HK-2 (cell line): ENCODE results near the gene ATP8B4.
"Not testable (repeated sequence)": the region's sequence is repeated elsewhere in the genome, so short reads cannot be mapped to it uniquely, and the experiment has no call there.

ENCODE experiments used
- DNase-seq: peaks from one replicate; pipeline ENCODE4 v3.0.0-alpha.2; 2018; ENCODE audit not compliant: unreplicated experiment

ATP8B4 gene

DNA sequence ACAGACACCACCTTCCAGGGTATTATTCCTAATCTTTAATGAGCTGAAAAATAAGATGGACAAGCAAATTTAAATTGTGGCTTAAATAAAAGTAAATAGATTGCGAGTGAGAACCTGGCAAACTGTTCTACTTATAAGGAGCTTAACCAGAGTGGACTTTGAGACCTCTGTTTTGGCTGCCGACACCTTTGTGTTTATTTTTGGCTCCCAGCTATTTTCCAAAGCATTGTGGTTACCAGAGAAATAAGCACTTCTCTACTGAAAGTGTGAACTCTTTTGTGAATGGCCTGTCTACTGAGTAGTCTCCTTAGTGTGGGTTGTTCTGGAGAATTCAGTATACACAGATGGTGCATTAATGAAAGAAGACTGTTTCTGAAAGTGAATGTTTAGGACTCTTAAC lies 109.4 kb downstream of the ATP8B4 start:
- no peak for DNase-seq

DNA sequence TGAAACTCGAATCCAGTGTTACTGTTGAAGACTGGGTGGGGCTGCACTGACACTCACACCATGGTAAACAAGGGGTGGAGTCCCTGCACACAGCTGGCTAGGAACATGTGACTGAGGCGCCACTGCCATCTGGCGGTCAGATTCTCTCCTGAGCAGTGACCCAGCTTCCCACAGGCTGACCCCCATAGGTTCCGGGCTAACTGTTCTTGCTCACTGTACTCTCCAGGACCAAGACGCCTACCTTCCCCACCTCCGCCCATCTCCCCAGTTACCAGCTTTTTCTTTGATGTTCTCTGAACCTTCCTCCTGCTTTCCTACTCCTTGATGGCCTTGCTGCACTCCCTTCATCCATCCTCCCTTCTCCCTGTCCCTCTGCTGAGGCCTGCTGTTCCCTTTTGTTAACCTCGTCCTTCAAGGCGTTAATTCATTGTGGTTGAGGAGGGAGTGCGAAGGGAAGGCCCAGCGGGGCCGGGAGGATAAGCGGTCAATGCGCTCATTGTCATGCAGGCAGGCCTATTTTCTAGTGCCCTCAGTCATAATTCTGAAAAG lies 115.2 kb downstream of the ATP8B4 start:
- DNase-seq = peak; percentile 60

DNA sequence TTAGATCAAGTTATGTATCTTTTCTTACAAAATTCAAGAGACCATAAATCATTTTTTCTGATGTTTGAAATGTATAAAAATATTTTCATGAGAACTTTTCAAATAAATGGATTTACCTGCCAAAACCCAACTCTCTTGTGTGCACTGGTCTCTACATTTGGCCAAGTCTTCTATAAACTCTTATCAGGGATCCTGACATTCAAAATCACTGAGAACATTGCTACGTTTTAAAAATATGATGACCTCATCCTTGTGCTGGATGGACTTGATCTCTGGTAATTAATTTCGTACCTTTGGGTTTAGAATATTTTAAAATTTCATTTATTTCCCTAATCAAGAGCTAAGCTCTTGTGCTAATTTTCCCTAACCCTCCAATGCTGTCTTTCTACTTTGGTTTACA lies 127.4 kb downstream of the ATP8B4 start:
- DNase-seq = no peak

DNA sequence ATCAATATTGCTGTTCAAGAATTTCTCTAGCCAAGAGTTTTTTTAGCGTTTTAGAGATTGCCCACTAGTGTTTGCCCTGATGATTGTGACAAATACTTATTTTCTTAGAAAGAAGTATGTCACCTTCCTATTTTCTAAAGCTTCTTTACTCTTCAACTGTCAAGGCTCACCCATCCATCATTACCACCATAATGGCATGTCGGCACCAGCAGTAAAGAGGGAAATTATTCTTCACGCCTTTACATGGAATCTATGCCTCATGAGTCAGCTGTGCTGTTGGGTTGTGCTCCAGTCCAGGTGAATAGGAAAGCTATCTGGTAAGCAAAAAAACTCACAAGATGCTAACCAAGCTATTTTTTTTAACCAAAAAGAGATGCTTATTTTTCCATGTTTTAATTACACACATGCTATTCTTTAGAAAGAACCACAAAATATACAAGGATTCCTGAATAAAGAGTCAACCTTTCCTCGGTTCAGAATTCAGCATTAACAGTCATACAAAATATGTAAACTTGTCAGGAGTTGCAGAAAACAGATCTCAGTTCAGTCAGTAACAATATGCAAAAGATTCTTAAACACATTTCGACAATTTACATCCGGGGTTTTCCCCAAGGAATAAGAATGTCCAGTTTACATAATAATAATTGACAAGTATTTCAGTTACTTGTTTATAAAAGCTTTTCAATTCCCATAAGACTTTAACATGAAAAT lies 128.0 kb downstream of the ATP8B4 start:
- DNase-seq = no peak

DNA sequence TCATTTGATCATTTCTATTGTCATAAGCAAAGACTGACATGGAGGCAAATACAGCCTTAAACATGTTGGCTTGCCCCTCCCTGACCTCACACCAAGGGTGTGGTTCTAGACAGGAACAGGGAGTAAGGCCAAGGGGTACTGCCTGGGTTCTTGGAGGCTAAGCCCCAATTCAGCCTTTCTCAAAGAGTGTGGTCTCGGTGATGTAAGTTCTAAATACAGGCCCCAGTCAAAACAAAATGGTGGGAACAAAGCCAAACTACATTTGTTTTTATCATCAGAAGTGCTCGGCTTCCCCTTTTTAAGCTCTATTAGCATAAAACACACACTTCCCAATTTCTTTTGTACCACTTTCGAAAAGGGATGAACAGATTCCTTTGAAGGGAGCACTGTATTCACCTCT lies 129.5 kb downstream of the ATP8B4 start:
- no peak for DNase-seq

DNA sequence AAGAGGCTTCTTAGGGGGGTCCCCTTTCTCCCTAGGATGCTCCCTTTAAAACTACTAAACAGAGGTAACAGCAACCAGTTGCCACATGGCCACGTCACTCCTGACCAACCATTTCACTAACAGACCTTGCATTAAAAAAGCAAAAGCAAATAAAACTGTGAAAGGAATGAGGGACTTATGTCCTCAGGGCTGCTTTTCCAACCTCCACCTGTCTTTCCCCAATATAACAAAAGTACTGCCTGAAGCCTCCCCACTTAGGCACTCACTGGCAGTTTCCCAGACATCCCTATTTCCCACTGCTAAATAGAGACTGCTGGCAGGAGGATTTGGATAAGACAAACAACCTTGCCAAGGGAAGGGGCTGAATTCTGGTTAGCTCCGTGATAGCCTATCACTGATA lies 130.3 kb downstream of the ATP8B4 start:
- no peak for DNase-seq

DNA sequence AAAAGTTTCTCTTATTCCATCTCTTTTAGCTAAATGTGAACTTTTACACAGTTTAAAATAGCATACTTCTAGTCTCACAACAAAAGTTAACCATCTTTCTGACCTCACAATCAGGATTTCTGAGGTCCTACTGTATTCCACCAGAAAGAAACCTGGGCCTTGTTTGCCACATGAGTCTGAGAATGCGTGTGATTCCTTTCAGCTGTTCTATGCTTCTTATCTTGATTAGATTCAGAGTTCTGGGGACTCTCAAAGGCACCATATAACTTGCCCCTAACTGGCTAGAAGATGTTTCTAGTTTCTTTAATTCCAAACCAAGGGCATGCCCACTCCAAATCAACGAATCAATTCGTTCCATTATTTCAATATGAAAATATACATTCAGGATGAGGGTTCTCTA lies 131.1 kb downstream of the ATP8B4 start:
- DNase-seq = no peak

DNA sequence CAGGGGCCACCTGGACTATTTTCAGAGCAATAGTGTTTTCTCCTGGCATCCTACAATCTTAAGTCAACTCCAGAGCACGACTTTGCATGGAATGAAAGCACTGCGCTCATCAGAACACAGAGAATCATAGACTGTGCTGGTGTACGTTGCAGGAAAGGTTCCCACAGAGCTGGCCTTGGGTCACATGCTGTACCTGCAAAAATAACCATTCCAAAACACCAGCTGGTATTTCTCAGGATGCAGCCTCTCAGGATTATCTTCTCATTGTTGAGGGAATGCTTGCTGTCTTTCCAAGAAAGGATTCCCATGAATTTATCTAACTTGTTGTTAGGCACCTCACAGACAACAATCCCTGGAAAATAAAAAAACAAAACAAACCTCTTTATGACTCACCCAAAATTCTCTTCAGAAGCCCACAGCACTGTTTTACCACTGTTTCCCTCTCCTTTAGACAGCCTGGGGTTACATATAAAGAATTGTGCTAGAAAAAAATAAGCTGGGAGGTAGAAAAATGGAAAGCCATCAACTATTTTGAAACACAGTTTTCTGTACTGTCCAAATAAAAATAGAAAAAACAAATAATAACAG lies 131.7 kb downstream of the ATP8B4 start:
- no peak for DNase-seq

DNA sequence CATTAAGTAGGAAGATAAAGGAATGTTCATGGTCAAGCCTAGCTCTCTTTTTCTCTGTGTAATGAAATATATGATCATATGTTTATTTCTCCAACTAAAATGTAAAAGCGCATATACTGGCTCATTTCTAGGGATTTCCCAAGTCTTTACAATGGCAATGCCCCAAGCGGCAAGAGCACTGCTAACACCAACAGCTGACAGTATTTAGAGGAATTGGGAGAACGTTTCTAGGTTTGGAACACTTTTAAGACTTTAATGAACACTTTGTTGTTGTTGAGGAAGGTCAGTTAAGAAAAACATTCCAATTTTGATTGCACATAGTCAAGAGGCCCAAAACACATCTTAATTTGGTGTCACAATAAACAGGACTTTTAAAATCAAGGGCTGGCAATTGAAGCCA lies 132.7 kb downstream of the ATP8B4 start:
- no peak for DNase-seq

DNA sequence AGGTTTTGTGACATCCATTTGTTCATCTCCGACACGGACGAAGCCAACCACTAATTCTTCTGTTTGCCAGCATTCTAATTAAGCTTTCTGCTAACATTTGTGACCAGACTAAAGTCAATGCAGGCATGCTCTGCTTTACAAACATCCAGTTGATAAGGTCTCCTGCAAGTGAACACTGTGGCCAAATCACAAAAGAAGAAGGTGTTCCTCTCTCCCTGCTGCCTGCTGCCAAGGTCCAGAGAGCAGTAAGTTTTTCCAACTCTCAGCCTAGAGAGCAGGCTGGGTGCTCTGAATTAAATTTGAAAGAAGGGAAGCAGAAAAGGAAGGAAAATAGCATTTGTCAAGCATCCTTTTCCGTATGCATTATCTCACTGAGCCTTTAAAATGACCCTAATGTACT lies 133.6 kb downstream of the ATP8B4 start:
- DNase-seq = no peak

DNA sequence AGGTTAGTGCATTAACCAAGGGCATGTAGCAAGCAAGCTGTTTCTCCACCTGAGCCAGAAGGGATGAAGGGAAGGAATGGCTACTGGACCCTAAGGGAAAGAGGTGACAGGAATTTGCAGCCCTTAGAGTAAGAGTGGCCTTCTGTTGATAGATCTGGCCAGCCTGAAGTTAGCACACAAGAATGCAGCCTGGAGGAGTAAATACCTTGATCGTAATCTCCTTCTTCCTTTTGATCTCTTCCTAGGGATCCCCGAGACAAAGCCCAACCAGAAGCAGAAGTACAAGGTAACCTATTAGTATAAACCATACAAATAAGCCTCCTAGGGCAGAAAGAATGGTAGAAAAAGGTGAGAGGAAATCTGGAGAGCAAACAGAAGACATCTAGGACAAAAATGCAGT lies 134.6 kb downstream of the ATP8B4 start:
- DNase-seq = no peak

DNA sequence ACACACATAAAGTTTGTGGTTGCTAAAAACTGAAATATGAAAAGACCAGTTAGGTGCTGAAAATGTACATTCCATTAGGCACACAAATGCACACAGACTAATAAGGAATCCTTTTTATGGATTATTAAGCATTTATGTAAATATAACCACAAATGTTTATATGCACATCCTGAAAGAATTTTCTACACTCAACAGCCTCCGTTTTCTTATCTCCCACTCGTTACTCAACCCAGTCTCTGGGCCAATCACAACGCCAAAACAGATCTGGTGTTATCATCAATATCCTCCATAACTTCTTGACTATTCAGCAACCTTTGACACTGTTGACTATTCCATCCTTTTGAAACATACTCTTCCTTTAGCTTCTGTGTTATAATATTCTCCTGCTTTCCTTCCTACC lies 136.4 kb downstream of the ATP8B4 start:
- DNase-seq = no peak

DNA sequence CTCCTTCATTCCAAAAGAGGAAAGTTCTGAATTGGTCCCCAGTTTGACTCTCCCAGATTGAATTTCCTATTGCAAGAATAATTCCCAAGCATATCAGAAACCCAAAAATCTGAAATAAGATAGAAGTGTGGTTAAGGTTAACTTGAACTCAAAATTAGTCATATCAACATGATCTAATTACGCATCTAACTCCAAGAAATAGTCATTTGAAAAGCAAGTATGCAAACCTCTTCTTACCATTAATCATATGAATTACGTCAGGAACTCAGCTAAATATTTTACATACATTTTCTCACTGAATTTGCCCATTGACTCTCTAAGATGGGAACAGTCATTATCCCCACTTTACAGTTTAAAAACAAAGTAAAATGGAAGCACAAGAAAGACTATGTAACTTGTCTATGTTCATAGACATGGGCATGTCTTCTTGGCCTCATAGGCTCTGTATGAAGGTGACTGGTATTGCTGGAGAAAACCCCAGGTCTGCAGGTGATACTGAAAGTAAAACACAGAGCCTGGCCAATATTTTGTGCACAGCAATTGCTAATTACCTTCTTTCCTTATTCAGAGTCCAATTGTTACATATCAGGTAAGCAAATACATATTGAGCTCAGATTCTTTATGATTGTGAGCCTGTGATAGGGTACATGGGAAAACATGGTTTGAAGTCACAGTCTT lies 139.2 kb downstream of the ATP8B4 start:
- no peak for DNase-seq

DNA sequence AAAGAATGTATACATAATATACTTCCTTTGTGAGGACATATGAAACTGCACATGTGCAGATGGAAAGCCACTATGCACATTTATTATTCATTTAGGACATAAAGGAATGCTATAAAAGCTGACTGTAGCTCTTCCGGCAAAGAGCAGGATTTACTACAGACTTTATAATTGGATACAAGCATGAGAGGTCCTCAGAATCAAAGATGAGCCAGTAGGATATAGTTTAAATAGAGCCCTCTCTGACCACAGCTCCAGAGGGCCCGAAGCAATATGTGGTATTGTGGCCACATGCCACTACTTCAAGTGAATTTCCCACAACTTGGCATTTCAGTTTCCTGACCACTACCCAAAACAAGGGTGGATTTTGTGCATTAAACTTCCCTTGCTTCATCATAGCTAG lies 140.9 kb downstream of the ATP8B4 start:
- no peak for DNase-seq

DNA sequence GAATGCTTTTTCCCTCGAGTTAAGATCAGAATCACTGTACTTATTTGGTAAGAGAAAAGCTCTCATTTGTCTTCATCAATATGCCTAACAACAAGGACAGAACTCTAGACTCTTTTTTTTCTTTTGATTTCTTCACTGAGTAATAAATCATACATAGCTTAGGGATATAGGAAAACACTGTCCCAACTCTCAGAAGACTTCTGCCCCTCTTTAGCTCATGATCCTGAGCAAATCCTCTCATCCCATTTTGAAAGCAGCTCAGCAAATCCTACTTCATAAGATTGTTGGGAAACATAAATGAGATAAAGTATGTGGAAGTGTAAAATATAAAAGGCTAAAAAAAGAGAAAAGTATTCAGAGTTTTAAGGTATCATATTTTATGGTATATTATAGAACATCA lies 141.7 kb downstream of the ATP8B4 start:
- DNase-seq = no peak

DNA sequence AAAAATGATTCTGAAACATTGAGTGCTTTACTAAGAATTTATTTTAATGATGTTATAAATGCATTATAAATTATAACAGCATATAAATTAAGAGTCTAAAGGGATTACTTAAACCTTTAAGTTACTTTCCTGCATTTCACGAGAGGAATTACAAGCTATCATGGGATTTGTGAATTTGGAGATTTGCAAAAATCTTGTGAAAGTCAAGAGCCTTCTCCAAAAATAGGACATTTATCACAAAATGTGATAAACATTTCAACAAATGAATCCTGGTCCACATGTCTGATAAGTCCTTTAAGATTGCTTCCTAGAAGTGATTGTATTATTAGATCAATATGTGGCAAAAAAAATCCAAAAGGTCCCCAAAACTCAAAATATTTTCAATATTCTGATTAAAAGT lies 154.5 kb downstream of the ATP8B4 start:
- no peak for DNase-seq

DNA sequence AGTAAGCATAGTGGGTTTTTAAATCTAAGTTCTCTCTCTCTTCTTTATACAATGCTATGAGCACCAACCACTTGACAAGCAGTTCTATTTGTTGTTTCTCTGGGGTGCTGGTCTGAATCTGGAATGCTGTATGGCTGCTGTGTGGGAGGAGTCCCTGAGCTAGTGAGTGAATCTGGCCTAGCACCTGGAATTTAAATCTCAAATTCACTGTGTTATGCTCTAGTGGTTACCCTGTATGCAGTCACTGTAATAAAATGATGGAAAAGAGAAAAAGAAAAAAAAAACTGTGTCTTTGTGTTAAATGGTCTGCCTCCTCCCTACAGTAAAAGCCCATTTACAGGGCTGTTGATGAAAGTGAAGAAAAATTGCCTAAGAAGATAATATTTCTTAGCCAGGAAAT lies 155.0 kb downstream of the ATP8B4 start:
- DNase-seq = no peak

DNA sequence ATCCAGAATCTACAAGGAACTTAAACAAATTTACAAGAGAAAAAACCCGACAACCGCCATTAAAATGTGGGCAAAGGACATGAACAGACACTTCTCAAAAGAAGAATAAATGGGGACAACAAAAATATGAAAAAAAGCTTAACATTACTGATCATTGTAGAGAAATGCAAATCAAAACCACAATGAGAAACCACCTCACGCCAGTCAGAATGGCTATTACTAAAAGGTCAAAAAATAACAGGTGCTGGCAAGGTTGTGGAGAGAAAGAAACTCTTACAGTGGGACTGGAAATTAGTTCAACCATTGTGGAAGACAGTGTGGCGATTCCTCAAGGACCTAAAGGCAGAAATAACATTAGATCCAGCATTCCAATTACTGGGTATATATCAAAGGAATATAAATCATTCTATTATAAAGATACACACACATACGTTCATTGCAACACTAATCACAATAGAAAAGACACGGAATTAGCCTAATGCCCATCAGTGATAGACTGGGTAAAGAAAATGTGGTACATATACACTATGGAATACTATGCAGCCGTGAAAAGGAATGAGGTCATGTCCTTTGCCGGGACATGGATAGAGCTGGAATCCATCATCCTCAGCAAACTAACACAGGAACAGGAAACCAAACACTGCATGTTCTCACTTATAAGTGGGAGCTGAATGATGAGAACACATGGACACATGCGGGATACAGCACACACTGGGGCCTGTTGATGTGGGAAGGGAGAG lies 155.8 kb downstream of the ATP8B4 start:
- DNase-seq = not testable (repeated sequence)

DNA sequence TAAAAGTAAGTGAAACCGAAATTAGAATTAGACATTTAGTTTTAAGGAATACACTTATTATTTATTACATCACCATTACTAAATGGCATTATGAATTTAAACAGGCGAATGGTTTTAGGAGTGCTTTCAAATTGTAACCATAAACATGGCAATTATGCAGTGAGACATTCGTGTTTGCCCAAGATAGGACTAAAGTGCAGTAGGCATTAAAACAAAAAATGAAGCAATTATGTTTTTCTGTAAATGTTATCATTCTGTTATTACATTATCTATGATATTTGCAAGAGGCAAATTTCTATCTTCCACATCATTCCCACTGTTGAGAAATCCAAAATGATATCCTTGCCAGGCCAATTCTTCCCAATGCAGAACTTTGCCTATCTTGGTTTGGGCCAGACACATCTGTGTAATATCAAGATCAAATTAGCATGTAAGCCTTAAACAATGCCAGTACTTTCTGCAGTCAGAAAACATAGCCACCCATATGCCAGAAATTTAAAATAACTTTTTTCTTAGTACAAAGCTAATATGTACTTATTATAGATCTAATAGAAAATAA lies 156.9 kb downstream of the ATP8B4 start:
- no peak for DNase-seq

DNA sequence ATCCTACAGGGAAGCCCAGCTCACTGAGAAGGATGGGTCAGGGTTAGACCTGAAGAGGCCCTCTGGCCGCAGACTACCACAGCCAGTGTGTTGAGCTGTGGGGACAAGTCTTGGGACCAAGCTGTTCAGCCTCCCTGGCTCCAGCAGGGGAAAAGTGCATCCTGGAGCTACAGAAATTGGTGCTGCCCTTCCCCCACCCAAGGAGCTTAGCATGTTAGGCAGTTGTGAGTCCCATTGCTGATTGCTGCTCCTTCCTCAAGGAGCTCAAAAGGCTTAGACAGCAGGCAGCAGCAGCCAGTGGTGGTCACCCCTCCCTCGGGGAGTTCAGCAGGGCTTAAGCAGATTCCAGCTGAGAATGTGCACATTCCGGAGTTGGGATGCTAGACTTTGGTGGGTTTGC lies 165.6 kb downstream of the ATP8B4 start:
- DNase-seq = no peak

DNA sequence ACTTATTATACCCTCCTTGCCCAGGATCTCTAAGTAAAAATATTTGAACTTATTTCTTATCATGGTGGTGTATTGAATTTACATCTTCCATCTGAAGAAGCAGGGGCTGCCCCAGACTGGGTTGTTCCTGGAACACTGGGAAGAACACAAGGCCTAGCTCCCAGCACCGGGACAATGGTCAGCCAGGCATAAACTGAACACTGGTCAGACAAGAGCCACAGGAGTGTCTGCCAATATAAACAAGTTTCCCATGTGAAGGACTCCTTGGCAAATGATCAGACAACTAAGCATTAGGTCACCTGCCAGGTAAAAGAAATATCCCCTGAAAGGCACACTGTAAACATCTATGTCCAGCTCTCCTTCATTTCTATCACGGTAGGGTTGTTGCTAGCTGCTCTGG lies 172.4 kb downstream of the ATP8B4 start:
- DNase-seq = no peak

DNA sequence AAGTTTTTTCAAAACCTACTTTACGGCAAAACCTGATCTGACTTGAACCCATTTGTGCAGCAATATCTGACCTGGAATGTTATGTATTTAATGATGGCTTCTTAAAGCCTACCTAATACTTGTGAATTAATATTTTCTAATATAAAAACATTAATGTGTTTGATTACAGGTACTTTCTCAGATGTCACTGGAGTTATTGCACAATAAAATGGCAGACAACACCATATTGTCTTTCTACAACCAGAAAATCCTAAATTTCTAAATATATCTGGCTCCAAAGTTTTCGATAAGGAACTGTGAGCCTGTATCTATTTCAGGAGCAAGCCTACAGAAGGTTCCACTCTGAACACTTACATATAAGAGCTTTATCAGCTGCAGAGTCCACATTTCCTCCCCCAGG lies 184.5 kb downstream of the ATP8B4 start:
- DNase-seq = no peak
